Bone marrow (tissue), 2 donors: ENCODE results near the gene CREB5.
A peak's percentile ranks its signal among the peaks of the same experiment; 100 is the strongest.
"Not testable (repeated sequence)": the region's sequence is repeated elsewhere in the genome, so short reads cannot be mapped to it uniquely, and the experiment has no call there.

Experiments used
- DNase-seq, 2 donors: peaks; one replicate each; lab custom pipeline; 2025; lab: John Stamatoyannopoulos, UW

The CREB5 gene, protein sequence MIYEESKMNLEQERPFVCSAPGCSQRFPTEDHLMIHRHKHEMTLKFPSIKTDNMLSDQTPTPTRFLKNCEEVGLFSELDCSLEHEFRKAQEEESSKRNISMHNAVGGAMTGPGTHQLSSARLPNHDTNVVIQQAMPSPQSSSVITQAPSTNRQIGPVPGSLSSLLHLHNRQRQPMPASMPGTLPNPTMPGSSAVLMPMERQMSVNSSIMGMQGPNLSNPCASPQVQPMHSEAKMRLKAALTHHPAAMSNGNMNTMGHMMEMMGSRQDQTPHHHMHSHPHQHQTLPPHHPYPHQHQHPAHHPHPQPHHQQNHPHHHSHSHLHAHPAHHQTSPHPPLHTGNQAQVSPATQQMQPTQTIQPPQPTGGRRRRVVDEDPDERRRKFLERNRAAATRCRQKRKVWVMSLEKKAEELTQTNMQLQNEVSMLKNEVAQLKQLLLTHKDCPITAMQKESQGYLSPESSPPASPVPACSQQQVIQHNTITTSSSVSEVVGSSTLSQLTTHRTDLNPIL

DNA sequence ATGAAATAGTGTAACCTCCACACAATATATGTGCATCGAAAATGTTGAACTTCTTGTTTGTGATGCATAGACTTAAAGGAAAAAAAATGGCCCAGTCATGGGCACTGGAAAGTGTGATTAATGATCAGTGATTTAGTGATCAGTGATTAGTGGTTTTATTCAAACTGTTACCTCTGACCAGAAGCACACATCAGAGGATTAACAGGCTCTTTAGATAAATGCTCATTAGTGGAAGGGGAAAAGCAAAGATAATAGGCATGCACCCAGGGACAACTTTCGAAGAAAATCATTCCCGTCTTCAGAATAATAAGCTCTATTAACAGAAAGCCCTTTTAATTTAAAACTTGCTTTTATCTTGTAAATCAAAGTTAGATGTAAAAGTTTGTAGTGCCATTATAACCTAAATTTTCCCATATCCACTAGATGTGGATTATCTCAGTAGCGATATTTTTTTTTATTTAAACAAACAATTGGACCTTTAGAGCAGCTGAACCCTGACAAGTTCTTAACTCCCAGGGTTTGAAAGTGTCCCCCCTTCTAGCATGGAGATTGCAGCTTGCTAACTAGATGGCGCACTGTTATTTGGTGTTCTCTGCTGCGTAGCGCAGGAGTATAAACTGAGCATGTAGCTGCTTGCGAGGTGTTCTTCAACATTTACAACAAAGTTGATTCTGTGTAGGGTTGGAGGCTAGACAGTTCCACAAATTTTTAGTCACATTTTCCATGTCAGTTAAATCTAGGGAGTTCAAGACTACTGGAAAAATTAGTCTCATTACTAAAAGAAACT, at the start of gene CREB5:
CREB5 (plus strand) TSS at position 643 of the 787 bp plus-strand sequence. CDS start 397 bp downstream, outside the sequence.
- DNase-seq: no peak

DNA sequence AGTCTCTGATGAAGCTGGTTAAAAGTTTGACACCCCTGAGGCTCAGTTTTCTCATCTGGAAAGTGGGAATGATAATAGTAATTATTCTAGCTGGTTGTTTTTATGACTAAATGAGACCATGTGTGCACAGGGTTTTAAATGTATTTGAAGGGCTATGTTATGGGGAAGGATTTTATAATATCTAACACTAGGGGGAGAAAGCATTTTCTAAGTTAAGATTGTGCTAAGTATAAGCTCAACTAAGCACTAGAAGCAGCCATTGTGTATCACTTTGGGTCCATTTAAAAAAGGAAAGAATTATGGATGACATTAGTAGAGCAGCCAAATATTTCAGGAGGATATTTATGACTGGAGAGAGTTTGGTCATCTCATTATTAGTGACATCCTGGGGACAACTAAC, 49.5 kb upstream of the CREB5 start:
- DNase-seq: no peak

DNA sequence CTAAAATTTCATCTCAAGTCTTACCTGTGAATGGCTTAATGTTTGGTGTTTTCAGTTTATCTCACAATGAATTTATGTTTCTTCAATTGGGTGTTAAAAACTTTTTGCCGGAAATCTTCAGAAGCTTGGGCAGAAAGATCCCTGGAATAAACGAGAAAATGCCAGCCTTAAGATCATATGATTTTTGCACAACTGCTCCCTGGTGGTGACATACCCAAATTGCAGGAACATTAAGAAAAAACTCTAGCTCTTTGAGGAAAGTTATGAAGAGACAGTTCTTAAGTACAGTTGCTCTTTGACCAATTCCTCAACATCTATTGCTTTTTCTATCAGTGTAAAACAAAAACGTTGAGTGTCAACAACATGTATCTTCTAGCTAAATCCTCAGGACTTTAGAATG, 48.2 kb upstream of the CREB5 start:
- DNase-seq: no peak

DNA sequence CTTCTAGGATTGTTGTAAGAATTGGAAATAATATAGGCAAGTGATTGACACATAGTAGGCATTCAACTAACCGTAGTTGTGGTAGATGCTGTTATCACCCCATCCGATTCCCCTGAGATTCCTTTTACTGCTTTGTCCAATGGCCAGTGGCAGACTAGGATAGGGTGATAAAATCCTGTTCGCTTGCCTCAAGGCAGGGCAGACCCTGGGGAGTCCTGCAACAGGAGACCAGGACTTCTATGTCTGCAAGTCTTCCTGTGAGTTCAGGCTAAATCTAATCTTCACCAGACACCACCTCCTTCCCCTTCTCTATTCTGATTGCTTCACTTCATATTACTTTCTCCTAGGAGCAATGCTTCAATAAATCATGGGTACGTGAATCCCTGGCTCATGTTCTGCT, 42.8 kb upstream of the CREB5 start:
- DNase-seq: no peak

DNA sequence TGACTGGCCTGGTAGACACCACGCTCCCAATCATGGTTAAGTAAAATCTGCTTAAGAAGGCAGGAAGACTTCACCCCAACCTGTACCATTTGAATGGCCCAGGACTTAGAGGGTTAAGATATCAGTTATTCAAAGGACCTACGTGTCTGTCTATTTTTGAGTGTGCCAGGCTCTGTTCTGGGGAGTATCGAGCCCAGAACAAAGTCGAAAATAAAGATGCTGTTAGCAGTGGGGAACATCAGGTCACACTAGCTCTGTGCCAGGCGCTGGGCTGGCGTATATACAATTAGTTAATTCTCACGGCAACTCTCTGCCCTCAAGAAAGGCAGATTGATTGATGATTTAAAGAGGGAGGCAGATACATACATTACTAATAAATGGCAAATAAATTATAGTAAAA, 40.5 kb upstream of the CREB5 start:
- no peak for DNase-seq

DNA sequence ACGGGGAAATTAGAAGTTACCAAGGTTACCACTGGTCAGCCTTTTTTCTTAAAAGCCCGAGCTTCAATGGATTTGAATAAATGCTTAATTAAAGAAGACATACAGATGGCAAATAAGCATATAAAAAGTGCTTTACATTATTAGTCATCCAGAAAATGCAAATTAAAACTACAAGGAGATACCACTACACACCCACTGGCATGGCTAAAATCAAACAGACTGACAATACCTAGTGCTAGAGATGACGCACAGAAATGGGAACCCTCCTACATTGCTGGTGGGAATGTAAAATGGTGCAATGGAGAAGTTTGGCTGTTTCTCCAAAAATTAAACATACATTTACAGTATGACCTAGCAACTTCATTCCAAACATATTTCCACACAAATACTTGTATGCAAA, 38.3 kb upstream of the CREB5 start:
- no peak for DNase-seq

DNA sequence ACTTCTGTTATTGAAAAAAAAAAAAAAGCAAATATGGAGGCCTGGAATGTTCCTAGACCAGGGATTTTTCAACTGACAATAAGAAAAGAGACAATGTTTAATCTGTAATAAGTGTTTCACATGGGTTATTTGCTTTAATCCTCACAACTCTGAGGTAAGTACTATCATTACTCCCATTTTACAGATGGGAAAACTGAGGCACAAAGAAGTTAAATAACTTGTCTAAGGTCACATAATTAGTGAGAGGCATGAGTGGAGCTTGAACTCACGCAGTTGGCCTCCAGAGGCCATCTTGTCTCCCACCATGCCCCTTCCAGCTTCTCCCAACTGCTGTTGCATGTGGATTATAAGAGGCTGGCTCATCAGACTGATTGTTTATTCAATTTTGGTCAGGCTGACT, 36.6 kb upstream of the CREB5 start:
- DNase-seq: no peak

DNA sequence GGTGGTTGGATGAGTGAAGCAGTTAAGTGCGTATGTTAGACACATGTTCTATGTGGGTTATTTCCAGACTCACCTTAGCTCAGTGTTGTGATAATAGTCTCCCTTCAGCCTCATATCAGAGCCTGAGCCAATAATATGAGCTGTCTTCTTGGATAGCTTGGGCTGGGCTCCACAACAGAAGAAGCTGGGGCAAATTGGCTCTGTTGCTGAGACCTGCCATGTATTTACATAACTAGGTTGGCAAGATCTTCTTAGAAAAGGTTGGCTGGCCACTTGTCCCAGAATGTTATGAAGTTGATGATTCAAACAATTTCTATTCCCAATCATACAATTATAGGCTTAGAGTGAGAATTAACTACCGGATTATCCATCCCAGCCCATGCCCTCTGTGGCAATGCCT, 35.7 kb upstream of the CREB5 start:
- no peak for DNase-seq

DNA sequence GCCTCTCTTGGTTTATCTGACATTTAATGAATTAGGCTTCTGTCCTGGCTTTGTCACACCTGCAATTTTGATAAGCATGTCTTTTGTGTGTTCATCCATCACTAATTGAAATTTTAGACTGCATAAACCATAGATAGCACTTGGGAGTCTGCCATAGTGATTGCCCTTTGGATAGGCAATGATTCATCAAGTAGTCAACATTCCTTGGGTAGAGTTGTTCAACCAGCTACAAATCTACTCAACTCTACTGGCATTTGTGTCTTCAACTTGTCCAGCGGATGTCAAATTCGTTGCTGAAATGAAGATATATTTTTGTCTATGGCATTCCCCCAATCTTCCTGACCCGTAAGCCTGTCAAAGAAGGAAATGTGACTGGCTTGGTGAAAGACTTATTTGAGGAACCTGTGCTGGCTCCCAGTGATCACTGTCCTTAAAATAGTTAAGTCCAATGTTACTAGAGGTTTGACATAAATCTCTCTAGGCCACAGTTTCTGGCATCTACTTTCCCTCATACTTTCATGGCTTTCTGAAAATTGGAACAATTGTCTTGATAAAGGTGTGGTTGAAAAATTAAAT, 33.7 kb upstream of the CREB5 start:
- no peak for DNase-seq

DNA sequence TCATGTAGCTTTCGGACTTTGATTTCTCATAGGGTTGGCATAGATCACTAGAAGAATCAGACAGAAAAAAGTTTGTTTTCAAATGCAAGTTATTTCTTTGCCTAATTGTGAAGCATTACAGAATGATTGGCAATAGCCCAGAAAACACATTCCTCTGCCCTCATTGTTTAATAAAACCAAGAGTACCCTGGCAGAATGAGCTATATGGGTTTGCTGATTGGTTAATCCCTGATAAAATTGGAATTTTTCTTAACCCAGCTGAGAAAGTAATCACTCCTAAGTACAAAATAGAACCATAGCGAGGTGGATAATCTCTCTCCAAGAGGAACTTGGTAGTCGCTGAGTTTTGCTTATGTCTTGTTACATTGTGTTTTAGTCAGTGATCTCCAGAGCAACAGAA, 30.9 kb upstream of the CREB5 start:
- DNase-seq: no peak

DNA sequence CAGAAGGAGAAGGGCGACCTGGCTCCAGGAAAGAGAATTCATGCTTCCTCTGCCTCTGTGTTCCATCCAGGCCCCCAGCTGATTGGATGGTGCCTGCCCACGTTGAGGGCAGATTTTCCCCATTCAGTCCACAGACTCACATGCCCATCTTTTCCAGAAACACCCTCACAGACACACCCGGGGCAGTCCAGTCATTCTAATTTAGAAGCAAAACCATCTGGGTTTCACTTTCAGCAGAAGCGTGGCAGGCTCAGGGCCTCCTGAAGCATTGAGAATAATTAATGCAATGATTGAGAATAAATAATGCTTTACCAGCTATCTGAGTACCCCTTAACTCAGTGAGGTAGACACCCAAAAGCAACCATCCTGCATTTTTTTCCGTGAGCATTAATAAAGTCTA, 30.2 kb upstream of the CREB5 start:
- DNase-seq: no peak

DNA sequence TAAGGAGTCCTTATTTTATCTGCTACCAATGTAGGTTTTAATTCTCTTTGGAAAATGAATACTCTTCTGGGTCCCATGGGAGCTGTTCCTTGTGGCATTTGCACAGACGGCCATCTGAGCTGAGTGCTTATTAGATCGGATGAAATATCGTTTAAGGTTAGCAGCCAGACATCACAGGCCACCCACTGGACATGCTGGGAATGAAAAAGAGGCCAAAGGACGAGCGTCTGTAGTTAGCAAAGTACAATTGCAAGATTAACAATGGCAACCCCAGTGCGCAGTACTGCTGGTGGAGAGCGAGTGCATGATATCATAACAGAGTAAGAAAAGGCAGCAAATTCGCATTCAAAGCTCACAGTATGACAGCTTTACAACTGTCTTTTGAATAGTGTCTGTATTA, 28.3 kb upstream of the CREB5 start:
- DNase-seq: no peak

DNA sequence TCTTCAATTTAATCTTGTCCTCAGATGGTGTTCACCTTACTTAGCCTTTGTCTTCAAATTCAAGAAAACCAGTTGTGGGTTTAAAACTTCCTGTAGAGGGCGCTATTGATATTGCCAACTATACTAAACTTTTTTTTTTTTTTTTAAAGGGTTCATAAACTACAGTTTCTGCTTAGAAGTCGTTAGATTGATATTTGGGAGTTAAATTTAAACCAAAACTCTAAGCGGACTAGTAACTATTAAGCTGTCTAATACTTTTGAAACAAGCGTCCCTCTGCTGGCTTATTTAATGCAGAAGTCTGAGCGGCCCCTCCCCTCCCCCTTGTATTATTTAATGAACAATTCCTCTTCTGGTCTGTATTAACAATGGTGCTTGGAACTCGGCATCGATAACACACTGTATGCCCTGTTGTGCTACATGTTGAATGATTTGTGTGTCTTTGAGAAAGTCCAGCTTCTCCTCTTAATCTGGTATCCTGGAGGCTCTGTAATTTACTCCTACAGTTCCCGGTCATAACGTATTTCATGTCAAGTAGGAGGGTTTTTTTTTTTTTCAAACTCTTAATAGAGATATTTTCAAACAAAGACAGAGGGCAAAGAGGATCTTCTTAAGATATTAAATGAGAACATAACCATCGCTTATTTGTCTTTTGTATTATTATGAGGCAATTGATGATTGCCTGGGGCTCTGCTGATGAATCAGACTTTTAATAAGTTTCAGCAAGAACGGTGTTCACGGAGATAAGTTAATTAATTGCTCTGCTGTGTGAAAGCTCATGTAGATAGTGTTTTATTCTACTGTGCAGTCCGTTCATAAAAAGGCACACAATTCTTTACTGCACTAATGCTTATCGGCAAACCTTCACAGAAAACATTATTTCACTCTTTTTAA, 22.6 kb upstream of the CREB5 start:
- peak in 1 of 2 donors; percentile 27 for DNase-seq

DNA sequence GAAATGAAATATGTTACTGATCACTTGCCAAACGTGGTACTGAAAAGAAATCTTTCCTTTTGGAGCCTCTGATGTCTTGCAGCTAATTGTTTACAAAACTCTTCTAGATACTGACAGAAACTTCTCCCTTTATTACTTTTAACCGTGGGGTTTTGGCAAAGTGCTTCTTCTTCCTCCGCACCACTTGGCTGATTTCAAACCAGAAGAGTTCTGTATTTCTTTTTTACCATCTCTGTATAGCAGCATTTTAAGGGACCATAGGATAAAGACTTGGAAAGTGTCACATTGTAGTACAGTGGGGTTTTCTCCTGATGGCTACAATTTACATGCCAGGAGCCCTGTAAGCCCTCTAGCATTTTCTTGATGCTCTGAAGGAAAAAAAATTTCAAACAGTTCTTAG, 21.9 kb upstream of the CREB5 start:
- DNase-seq: no peak

DNA sequence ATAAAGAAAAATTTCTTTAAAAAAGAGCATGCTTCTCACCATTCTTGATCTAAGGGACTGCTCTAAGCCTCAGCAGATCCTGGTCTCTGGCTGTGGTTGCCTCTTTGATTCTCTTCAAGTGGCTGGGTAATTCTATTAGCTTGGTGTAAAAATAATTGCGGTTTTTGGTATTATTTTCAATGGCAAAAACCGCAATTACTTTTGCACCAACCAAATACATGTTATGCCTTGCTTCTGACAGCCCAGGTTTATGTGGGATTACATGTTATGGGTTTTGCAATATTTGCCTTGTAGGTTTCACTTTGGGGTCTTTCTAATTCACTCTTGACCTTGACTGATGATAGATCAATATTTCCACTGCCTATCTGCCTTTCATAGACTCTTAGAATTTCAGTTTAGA, 20.0 kb upstream of the CREB5 start:
- DNase-seq: no peak

DNA sequence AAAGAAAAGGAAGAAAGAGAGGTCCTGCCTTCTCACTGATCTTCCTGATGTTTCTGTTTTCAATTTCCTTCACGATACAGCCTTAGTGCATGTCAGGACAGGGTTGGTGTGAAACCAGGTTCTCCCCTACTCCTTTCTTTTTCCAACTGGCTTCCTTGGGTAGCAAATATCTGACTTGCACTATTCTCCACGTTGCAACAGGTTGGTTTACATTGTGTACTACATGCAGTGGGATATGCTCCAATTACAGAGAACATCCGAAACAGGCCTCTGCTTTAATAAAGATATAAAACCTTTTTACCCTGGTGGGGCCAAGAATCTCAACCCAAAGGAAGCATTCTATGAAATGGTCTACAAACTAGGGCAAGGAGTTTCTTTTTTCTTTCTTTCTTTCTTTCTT, 16.9 kb upstream of the CREB5 start:
- DNase-seq: no peak

DNA sequence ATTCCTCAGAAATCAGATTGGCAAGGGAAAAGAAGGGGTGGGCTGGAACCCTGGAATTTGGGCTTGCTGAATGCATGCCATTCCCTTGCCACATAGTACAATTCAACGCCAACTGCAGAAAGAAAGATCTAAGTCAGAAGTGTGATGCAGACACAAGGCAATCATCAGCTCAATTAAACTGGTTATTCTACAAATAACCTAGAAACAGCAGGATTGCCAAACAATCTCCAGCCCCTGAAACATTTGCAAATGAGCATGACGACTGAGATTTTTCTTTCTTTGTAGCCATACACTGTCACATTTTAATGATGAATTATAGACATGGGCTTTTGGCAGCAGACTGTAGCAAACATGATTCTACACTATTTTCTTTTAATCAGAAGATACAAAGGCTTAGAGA, 16.5 kb upstream of the CREB5 start:
- no peak for DNase-seq

DNA sequence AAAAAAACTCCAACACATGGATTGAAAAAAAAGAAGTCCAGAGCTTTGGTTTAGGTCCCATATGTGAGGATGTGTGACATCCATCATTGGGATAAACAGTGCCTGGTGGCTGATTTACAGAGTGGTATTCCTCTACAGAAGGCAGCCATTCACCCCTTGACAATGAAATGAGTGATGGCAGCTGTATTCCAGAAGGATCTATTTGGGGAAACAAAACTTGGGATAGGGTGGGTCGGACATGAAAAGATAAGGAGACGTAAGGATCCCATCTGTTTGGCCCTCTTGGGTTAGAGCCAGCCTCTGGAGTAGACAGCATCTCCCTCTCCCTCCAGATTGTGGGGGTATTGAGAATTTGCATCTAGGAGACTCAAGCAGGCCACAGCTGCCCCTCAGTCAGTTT, 15.2 kb upstream of the CREB5 start:
- DNase-seq: no peak

DNA sequence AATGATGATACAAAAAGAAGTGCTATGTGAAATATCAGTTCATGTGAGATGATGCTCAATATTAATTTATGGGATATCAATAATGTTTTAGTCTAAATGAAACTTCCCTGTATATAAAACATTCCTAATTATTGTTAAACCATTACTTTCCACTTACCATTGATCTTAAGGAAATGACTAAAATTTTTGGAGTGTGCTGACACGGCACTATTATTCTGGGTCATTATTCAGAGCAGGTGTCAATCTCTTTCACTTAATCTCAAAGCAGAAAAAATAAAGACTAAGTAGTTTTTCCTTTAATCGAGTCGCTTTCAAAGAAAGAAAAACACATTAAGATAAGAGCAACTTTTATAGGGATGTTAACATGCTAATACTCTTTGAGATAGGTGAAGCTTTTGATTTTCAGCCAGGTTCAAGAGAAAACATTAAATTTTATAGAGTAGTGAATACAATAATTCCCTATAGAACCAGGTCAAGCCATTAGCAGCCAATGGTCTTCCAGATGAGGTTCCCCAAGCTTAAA, 11.4 kb upstream of the CREB5 start:
- no peak for DNase-seq

DNA sequence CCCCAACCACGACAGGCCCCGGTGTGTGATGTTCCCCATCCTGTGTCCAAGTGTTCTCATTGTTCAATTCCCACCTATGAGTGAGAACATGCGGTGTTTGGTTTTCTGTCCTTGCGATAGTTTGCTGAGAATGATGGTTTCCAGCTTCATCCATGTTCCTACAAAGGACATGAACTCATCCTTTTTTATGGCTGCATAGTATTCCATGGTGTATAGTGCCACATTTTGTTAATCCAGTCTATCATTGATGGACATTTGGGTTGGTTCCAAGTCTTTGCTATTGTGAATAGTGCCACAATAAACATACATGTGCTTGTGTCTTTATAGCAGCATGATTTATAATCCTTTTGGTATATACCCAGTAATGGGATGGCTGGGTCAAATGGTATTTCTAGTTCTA, 10.8 kb upstream of the CREB5 start:
- not testable (repeated sequence) for DNase-seq

DNA sequence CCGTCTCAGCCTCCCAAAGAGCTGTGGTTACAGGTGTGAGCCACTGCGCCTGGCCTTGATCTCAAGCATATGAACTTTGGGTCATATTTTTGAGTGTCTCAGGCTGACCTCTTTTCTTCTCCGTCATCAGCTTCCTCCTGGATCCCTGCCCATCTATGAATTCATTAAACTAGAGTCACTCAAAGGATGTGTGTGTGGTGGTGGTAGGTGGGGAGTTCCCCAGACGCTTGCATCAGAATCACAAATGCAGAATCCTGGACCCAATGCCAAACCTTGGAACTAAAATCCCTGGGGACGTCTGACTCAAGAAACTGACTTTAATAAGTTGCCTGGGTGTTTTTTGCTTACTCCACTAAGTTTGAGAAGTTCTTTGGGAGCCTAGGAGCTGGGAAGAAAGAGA, 6.7 kb upstream of the CREB5 start:
- no peak for DNase-seq

DNA sequence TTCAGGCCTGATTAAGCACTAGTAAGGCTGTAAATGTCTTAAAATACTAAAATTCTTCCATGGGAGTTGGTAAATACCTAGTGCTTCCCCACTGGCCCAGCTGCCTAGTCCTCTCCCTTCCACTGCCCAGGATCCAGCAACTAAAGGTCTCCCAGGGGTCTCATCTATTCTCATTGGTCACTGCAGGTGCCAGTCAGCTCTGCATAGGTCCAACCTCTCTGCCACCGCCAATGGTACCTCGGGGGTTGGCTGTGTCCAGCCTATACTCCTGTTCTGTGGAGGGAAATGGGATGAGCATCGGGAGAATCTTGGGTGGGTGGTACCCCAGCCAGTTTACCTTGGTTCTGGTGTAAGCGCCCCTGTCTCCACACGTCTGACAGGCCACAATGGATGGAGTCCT, 6.1 kb upstream of the CREB5 start:
- DNase-seq: no peak
